KOPT-K1 (cell line): ENCODE results near the gene GATA2.

Experiments
- H3K27ac ChIP-seq: fragments of 200-600 bp; sonication (generic); 2 replicates; pipeline ENCODE4 v1.5.1; 2016; ENCODE audit warnings: antibody characterized with exemption, mild to moderate bottlenecking, low read depth, low read length; ENCODE audit not compliant: poor library complexity, severe bottlenecking
- H3K36me3 ChIP-seq: fragments of 200-600 bp; sonication (generic); 2 replicates; pipeline ENCODE4 v1.5.1; 2017; ENCODE audit warnings: antibody characterized with exemption, mild to moderate bottlenecking, low read length, moderate library complexity; ENCODE audit not compliant: insufficient read depth
- H3K9me3 ChIP-seq: fragments of 200-600 bp; sonication (generic); 2 replicates; pipeline ENCODE4 v1.5.1; 2017; ENCODE audit warnings: antibody characterized with exemption, low read length, mild to moderate bottlenecking; ENCODE audit not compliant: insufficient read depth, poor library complexity, severe bottlenecking

Gene GATA2

GRCh38 chr3:128486681-128487537, 6.1 kb downstream of the GATA2 start:
- H3K9me3 ChIP-seq: no peaks in the 10 kb centered on the region
- H3K36me3 ChIP-seq: no peaks in the 10 kb centered on the region
- H3K27ac ChIP-seq: no peak overlapping the region

- H3K9me3 ChIP-seq: no peaks in the 10 kb centered on the region
- no peak overlapping the region for H3K27ac ChIP-seq
- H3K36me3 ChIP-seq: no peaks in the 10 kb centered on the region
Observed at GRCh38 chr3:128486205-128486628, 6.8 kb downstream of the GATA2 start.

GRCh38 chr3:128485282-128486204, 7.5 kb downstream of the GATA2 start:
- H3K27ac ChIP-seq: no peak overlapping the region
- H3K9me3 ChIP-seq: no peaks in the 10 kb centered on the region
- no peaks in the 10 kb centered on the region for H3K36me3 ChIP-seq

GRCh38 chr3:128484404-128485281, 8.4 kb downstream of the GATA2 start:
- Histone ChIP-seq H3K36me3 (no peaks in the 10 kb centered on the region), H3K27ac (no peak overlapping the region), H3K9me3 (no peaks in the 10 kb centered on the region)

- H3K9me3 ChIP-seq: no peaks in the 10 kb centered on the region
- H3K36me3 ChIP-seq: no peaks in the 10 kb centered on the region
- no peak overlapping the region for H3K27ac ChIP-seq
Observed at GRCh38 chr3:128483657-128484403, 9.2 kb downstream of the GATA2 start.

- no peaks in the 10 kb centered on the region for H3K9me3 ChIP-seq
- no peaks in the 10 kb centered on the region for H3K36me3 ChIP-seq
- H3K27ac ChIP-seq: no peak overlapping the region
Observed at GRCh38 chr3:128482666-128483656, 10.0 kb downstream of the GATA2 start.

- H3K27ac ChIP-seq: no peak overlapping the region
Observed at GRCh38 chr3:128482175-128482574, 10.8 kb downstream of the GATA2 start.

GRCh38 chr3:128481438-128481942, 11.5 kb downstream of the GATA2 start:
- H3K27ac ChIP-seq: no peak overlapping the region

More at GRCh38 chr3:128482175-128482574, 10.8 kb downstream of the GATA2 start:
- Histone ChIP-seq H3K36me3 (no peaks in the 10 kb centered on the region), H3K9me3 (no peaks in the 10 kb centered on the region)

GRCh38 chr3:128480717-128481437, 12.1 kb downstream of the GATA2 start:
- Histone ChIP-seq H3K9me3 (no peaks in the 10 kb centered on the region), H3K36me3 (no peaks in the 10 kb centered on the region), H3K27ac (no peak overlapping the region)

More at GRCh38 chr3:128481438-128481942, 11.5 kb downstream of the GATA2 start:
- Histone ChIP-seq H3K36me3 (no peaks in the 10 kb centered on the region), H3K9me3 (no peaks in the 10 kb centered on the region)

GRCh38 chr3:128480278-128480677, 12.7 kb downstream of the GATA2 start:
- Histone ChIP-seq H3K27ac (no peak overlapping the region), H3K9me3 (no peaks in the 10 kb centered on the region), H3K36me3 (no peaks in the 10 kb centered on the region)

- Histone ChIP-seq H3K9me3 (no peaks in the 10 kb centered on the region), H3K27ac (no peak overlapping the region), H3K36me3 (no peaks in the 10 kb centered on the region)
Observed at GRCh38 chr3:128479558-128480086, 13.4 kb downstream of the GATA2 start.
